Thyroid gland (tissue), 4 donors: ENCODE measurements around the gene BRAT1. TPM values are rescaled to one million over a fixed set of nuclear protein-coding genes. Genes with fewer than 3 reads are reported as not detected.

Source experiments
- DNase-seq, 2 donors: peaks; one replicate each; pipeline ENCODE4 v3.0.0-alpha.2; 2019
- H3K27ac ChIP-seq, 3 donors: fragments of 200-600 bp; sonication (generic); 1 replicate in 2 of 3; 2 replicates in 1 of 3; pipeline ENCODE4 v1.5.1; 2016 to 2019; ENCODE audit warnings: mild to moderate bottlenecking in 1 of 3, moderate library complexity in 1 of 3
- H3K27me3 ChIP-seq: fragments of 200-600 bp; sonication (generic); one replicate; pipeline ENCODE4 v1.5.1; 2019
- H3K36me3 ChIP-seq, 2 donors: fragments of 200-600 bp; sonication (generic); one replicate each; pipeline ENCODE4 v1.5.1; 2016 to 2019
- H3K4me1 ChIP-seq, 2 donors: fragments of 200-600 bp; sonication (generic); one replicate each; pipeline ENCODE4 v1.5.1; 2017 to 2019
- H3K4me3 ChIP-seq, 3 donors: fragments of 200-600 bp; sonication (generic); replicated peaks in 1 of 3; 1 replicate in 2 of 3; 2 replicates in 1 of 3; pipeline ENCODE4 v1.5.1; 2016; ENCODE audit warnings: mild to moderate bottlenecking in 1 of 3
- H3K9me3 ChIP-seq: fragments of 200-600 bp; sonication (generic); one replicate; pipeline ENCODE4 v1.5.1; 2017
- CTCF ChIP-seq, 6 experiments: fragments of 200-600 bp in 3 of 6; fragments of 450-650 bp in 3 of 6; sonication (generic) in 3 of 6; IDR thresholded peaks; one replicate each; pipeline ENCODE4 v1.5.1; 2016 to 2019; ENCODE audit warnings: antibody characterized with exemption in 6 of 6, mild to moderate bottlenecking in 2 of 6, inconsistent platforms in 1 of 6, moderate library complexity in 1 of 6
- POLR2A ChIP-seq, 2 donors: fragments of 450-650 bp; IDR thresholded peaks; one replicate each; pipeline ENCODE4 v1.6.1; 2017; ENCODE audit warnings: antibody characterized with exemption in 2 of 2, mild to moderate bottlenecking in 2 of 2, moderate library complexity in 1 of 2
- WGBS, 2 donors: methylation state at CpG; one replicate each; pipeline ENCODE4 v1.1.5; 2017; 5-methylcytosine and 5-hydroxymethylcytosine counted together
- intact Hi-C: fragments of 100-400 bp; cut with DNase I; formaldehyde crosslinking; loops from one replicate; pipeline ENCODE4 v1.15.1; 2023
- total RNA-seq, 4 donors: library from RNA; depleted of rRNA; stranded (reverse); fragments of >200 nt; gene quantifications; one replicate each; pipeline ENCODE4 v1.2.3, GENCODE V29; 2016

The BRAT1 gene
- total RNA-seq, 4 donors from 2014 or later = 37.2 to 51.8 (median 45.6) TPM

DNA sequence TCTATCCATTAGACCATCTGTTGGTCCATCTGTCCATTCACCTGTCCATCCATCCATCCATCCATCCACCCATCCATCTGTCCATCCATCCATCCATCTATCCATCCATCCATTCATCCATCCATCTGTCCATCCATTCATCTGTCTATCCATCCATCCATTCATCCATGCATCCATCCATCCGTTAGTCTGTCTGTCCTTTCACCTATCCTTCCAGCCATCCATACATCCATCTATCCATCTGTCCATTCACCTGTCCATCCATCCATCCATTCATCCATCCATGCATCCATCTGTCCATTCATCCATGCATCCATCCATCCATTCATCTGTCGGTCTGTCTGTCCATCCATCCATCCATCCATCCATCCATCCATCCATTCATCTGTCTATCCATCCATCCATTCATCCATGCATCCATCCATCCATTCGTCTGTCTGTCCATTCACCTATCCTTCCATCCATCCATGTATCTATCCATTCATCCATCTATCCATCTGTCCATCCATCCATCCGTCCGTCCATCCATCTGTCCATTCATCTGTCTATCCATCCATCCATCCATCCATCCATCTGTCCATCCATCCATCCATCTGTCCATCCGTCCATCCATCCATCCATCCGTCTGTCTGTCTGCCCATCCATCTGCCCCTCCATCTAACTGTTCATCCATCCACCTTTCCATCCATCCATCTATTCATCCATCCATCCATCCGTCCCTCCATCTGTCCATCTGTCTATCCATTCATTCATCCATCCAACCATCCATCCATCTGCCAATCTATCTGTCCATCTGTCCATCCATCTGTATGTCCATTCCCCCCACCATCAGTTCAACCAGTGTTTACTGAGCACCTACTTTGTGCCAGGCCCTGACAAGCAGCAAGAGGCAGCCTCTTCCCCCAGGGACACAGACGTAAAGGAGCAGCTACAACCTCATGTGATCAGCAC lies 40.6 kb downstream of the BRAT1 start:
- H3K27ac ChIP-seq = no peak overlapping the region
- TF ChIP-seq CTCF (IDR thresholded peaks at IDR 0.05) = no peak
- no peak for TF ChIP-seq POLR2A (IDR thresholded peaks at IDR 0.05)
- peaks cover 8 to 37% of the 10 kb centered on the region in 2 donors for H3K4me1 ChIP-seq
- 85 to 90% methylated on average over 9 of the region's 9 CpGs for WGBS, 2 donors
- intact Hi-C loops = no loop called here
- H3K27me3 ChIP-seq = no peaks in the 10 kb centered on the region
- no peaks in the 10 kb centered on the region for H3K9me3 ChIP-seq
- no peak overlapping the region for H3K4me3 ChIP-seq
- H3K36me3 ChIP-seq = no peaks in the 10 kb centered on the region
- no peak for DNase-seq

GRCh38 chr7:2513702-2514101 lies 41.6 kb downstream of the BRAT1 start:
- Histone ChIP-seq H3K27ac (no peak overlapping the region), H3K4me1 (peaks cover 2 to 39% of the 10 kb centered on the region in 2 donors), H3K9me3 (no peaks in the 10 kb centered on the region), H3K4me3 (no peak overlapping the region), H3K36me3 (no peaks in the 10 kb centered on the region), H3K27me3 (no peaks in the 10 kb centered on the region)
- no peak for DNase-seq
- no peak for TF ChIP-seq CTCF (IDR thresholded peaks at IDR 0.05)
- no peak for TF ChIP-seq POLR2A (IDR thresholded peaks at IDR 0.05)
- 90 to 100% methylated on average over 2 to 4 of the region's 7 CpGs for WGBS, 2 donors
- intact Hi-C loops = no loop called here

- Histone ChIP-seq H3K4me1 (peaks cover 0 to 42% of the 10 kb centered on the region in 2 donors), H3K27ac (no peak overlapping the region), H3K27me3 (no peaks in the 10 kb centered on the region), H3K9me3 (no peaks in the 10 kb centered on the region), H3K36me3 (no peaks in the 10 kb centered on the region), H3K4me3 (no peak overlapping the region)
- WGBS, 2 donors = 83 to 86% methylated on average over 3 of the region's 3 CpGs
- DNase-seq = no peak
- intact Hi-C loops = no loop called here
- TF ChIP-seq POLR2A (IDR thresholded peaks at IDR 0.05) = no peak
- no peak for TF ChIP-seq CTCF (IDR thresholded peaks at IDR 0.05)
Observed at GRCh38 chr7:2512713-2513112, 42.6 kb downstream of the BRAT1 start.

GRCh38 chr7:2512179-2512661 lies 43.1 kb downstream of the BRAT1 start:
- WGBS, 2 donors = 50 to 57% methylated on average over 11 to 12 of the region's 12 CpGs
- intact Hi-C loops = no loop called here
- TF ChIP-seq POLR2A (IDR thresholded peaks at IDR 0.05) = no peak
- no peaks in the 10 kb centered on the region for H3K9me3 ChIP-seq
- peak overlapping the region in 1 of 3 donors; percentile 30 for H3K27ac ChIP-seq
- H3K27me3 ChIP-seq = no peaks in the 10 kb centered on the region
- H3K4me1 ChIP-seq = peaks cover 0 to 45% of the 10 kb centered on the region in 2 donors
- H3K4me3 ChIP-seq = no peak overlapping the region
- H3K36me3 ChIP-seq = no peaks in the 10 kb centered on the region
- DNase-seq = no peak

DNA sequence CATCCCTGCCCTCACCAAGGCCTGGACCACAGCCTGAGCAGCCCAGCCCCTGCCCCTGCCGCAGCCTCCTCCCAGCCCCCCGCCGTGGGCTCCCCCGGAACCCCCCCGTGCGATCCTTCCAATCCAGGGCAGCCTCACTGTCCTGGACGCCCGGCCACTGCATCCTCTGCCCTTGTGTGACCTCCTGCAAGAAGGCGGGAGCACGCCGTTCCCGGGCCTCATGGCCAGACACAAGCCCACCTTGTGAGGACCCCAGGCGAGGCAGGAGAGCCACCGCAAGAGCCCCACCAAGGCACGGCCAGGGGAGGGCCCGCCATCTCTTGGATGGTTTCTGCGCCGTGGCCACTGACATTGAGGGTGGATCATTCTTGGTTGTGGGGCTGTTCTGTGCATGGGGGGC lies 43.6 kb downstream of the BRAT1 start:
- intact Hi-C loops = no loop called here
- peaks cover 0 to 45% of the 10 kb centered on the region in 2 donors for H3K4me1 ChIP-seq
- 58% methylated on average over 7 of the region's 18 CpGs; no CpG with 5 or more reads in 1 of the 2 donors for WGBS, 2 donors
- no peak for DNase-seq
- no peaks in the 10 kb centered on the region for H3K27me3 ChIP-seq
- no peaks in the 10 kb centered on the region for H3K36me3 ChIP-seq
- no peak for TF ChIP-seq POLR2A (IDR thresholded peaks at IDR 0.05)
- no peak for TF ChIP-seq CTCF (IDR thresholded peaks at IDR 0.05)
- H3K27ac ChIP-seq = peak overlapping the region in 2 of 3 donors; percentile 30 to 38
- H3K4me3 ChIP-seq = no peak overlapping the region
- H3K9me3 ChIP-seq = no peaks in the 10 kb centered on the region
